ENCODE data around the gene UBXN7.

Gene UBXN7

DNA sequence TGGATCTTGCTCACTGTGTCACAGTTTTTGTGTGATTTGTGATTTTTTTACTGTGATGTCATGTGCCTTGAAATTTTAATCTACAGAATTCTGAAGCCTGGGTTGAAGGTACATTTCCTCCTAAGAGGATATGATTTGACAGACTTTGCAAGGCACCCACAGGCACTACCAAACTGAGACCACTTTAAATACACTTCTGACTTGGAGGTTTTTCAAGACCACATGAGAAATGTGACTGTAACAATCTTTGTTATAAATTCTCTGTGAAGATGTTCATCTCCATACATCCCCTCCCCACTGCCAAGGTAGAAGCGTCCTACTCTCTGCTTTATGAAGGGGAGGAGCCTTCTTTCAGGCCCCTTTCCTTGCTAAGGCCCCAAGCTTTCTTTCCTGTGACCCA, 22.8 kb downstream of the UBXN7 start:
- TF ChIP-seq, protein P1, sequence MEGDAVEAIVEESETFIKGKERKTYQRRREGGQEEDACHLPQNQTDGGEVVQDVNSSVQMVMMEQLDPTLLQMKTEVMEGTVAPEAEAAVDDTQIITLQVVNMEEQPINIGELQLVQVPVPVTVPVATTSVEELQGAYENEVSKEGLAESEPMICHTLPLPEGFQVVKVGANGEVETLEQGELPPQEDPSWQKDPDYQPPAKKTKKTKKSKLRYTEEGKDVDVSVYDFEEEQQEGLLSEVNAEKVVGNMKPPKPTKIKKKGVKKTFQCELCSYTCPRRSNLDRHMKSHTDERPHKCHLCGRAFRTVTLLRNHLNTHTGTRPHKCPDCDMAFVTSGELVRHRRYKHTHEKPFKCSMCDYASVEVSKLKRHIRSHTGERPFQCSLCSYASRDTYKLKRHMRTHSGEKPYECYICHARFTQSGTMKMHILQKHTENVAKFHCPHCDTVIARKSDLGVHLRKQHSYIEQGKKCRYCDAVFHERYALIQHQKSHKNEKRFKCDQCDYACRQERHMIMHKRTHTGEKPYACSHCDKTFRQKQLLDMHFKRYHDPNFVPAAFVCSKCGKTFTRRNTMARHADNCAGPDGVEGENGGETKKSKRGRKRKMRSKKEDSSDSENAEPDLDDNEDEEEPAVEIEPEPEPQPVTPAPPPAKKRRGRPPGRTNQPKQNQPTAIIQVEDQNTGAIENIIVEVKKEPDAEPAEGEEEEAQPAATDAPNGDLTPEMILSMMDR (IDR thresholded peaks at IDR 0.05; ENCODE audit: extremely low read depth, missing control alignments), result no peak
- no peak for DNase-seq (ENCODE audit: low spot score)

DNA sequence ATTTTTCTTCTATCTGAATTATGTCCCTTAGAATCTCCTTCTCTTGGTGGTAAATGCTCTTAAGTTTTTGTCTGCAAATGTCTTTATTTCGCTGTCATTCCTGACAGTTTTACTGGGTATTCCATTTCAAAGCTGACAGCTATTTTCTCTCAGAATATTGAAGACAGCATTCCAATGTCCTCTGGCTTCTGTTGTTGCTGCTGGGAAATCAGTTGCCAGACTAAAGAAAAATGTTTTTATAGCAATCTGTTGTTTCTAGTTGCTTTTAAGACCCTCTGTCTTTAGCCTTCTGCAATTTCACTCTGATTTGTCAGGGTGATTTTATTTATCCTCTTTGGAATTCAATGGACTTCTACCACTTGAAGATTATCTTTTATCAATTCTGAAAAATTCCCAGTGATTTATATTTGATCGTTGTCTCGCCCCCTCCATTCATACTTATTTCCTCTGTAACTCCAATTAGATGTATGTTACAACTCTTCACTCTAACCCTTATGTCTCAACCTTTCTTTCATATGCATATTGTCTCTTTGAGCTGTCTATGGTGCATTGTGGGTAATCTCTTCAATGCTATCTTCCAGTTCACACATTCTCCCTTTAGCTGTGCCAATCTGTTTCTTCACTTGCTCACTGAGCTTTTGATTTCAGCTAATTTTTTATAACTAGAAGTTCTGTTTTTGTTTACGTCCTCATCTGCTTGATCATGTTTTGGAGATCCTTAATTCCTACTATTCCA, 23.5 kb downstream of the UBXN7 start:
- TF ChIP-seq, protein P1 (IDR thresholded peaks at IDR 0.05; ENCODE audit: extremely low read depth, missing control alignments), result no peak
- no peak for DNase-seq (ENCODE audit: low spot score)

DNA sequence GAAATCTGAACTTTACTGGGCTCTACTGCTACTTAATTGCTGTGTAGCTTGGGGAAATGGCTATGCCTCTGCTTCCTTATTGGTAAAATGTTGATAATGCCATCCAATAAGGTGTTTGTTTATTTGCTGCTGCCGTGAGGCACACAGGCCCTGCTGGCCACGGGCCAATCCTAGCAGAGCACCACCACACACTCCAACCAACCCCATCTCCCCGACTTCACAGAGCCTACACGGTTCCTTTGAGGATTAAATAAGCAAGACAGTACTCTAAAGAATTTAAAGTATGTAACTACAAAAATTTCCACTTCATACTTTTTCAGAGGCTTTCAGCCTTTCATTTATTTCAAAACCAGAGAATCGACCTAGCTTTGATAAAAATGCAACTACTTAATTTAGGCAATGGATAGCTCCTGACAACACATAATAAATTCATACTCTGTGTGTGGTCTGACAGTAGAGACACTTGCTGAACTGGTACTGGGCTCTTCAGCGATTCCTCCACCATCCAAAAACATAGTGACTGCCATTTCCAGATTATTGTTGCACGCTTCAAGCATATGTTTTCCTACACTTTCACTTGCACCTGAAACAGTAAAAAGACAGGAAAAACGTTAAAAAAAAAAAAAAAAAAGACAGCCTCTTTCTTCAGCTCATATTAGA, 25.3 kb downstream of the UBXN7 start:
- TF ChIP-seq, protein P1 (IDR thresholded peaks at IDR 0.05; ENCODE audit: extremely low read depth, missing control alignments), result no peak
- DNase-seq (ENCODE audit: low spot score), result no peak

DNA sequence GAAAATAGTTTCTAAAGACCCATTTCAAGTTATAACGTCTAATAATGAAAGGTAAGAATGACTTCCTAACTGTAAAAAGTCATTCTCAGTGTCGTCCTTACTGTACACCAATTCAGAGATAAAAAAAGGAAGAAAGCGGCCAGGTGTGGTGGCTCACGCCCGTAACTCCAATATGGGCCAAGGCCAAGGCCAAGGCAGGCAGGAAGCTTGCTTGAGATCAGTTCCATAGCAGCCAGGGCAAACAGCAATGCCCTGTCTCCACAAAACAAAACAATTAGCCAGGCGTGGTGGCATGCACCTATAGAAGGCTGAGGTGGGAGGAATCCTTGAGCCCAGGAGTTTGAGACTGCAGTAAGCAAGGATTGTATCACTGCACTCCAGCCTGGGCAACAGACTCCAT, 31.9 kb downstream of the UBXN7 start:
- TF ChIP-seq, protein P1 (IDR thresholded peaks at IDR 0.05; ENCODE audit: extremely low read depth, missing control alignments), result no peak
- no peak for DNase-seq (ENCODE audit: low spot score)

DNA sequence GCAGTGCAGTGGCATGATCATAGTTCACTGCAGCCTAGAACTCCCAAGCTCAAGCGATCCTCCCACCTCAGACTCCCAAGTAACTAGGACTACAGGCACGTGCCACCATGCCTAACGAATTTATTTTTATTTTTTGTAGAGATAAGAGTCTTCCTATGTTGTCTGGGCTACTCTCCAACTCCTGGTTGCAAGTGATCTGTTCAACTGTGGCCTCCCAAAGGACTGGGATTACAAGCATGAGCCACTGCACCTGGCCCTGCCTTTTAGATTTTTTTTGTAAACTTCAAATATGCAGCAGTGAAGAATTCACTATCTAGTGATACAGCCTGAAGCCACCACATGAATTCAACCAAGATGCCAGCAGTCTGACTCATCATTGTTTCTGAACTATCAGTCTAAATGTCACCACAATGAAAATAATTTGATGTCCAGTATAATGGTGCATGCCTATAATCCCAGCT, 32.7 kb downstream of the UBXN7 start:
- DNase-seq (ENCODE audit: low spot score), result no peak
- TF ChIP-seq, protein P1 (IDR thresholded peaks at IDR 0.05; ENCODE audit: extremely low read depth, missing control alignments), result no peak

DNA sequence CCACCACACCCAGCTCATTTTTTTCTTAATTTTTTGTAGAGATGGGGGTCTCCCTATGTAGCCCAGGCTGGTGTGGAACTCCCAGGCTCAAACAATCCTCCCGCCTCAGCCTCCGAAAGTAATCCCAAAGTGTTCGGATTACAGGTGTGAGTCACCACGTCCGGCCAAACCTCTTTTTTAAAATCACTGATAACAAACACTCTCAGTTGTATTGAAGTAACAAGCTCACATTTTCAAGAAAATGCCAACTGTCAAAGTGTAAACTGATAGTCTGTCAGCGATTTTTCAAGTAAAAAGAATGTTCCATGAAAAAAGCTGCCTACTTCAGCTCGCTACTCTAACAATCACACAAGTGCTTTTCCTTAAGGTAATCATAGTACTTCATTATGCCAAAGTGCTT, 33.4 kb downstream of the UBXN7 start:
- TF ChIP-seq, protein P1 (IDR thresholded peaks at IDR 0.05; ENCODE audit: extremely low read depth, missing control alignments), result no peak
- DNase-seq (ENCODE audit: low spot score), result no peak

DNA sequence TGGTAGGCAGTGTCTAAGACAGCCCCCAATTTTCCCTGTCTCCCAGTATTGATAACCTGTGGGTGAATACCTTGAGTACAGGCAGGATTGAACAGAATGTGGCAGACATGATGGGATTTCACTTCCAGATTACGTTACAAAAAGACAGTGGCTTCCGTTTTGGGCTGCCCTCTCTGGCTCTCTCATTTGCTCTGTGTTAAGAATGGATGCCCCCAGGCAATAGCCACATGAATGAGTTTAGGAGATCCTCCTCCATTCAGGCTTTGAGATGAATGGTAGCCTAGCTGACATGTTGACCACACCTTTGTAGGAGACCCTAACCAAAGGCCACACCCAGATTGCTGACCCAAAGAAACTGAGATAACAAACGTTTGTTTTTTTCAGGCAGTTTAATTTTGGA, 34.3 kb downstream of the UBXN7 start:
- DNase-seq (ENCODE audit: low spot score), result no peak
- TF ChIP-seq, protein P1 (IDR thresholded peaks at IDR 0.05; ENCODE audit: extremely low read depth, missing control alignments), result no peak

Data from GM20000 (cell line).